ENCODE data around the gene M1AP. TPM values are rescaled to one million over a fixed set of nuclear protein-coding genes. Genes with fewer than 3 reads are reported as not detected.

Gene M1AP
- total and polyA plus RNA-seq, 9 of the 15 experiments (the other 6 are each of a cell fraction or from before 2014, with no cell fraction given) = 0.06 to 0.33 (median 0.11) TPM; not detected in 4

- H4K20me1 ChIP-seq (replicated peaks; ENCODE audit: control insufficient read depth, insufficient read depth, low read length) = no peaks in the 10 kb centered on the region
- no peak for FAIRE-seq
- DNase-seq (ENCODE audit: extremely low read depth in 1 of 4, low spot score in 3 of 4) = no peak
- WGBS (ENCODE audit: insufficient coverage, low coverage, missing lambda C conversion rate) = 0% methylated on average over 2 of the region's 2 CpGs
- intact Hi-C loops (cut with micrococcal nuclease) (no loop called here), in situ Hi-C loops (cut with MboI) (no loop called here)
- ATAC-seq = no peak
- ChIA-PET POLR2A (no interaction called here), CTCF (ENCODE audit: low intra/inter-chr PET ratio) (no interaction called here)
- H3K4me2 ChIP-seq (ENCODE audit: insufficient read depth, low read length) = no peak overlapping the region
- H3K27ac ChIP-seq (ENCODE audit: extremely low read depth, low read depth, low read length) = no peak overlapping the region
- no peaks in the 10 kb centered on the region for H3K36me3 ChIP-seq (ENCODE audit: control insufficient read depth, insufficient read depth, low read length)
- H3K4me1 ChIP-seq (replicated peaks in 1 of 2; ENCODE audit: control insufficient read depth in 2 of 2, insufficient read depth in 2 of 2, low read length in 2 of 2) = peaks cover 6 to 14% of the 10 kb centered on the region in 2 experiments
- no peaks in the 10 kb centered on the region for H3K9me3 ChIP-seq (replicated peaks; ENCODE audit: control insufficient read depth, insufficient read depth, low read depth, low read length)
- H3K27me3 ChIP-seq (ENCODE audit: control insufficient read depth in 2 of 2, insufficient read depth in 2 of 2, low read length in 2 of 2) = peaks cover 18 to 33% of the 10 kb centered on the region in 2 experiments; a peak in 4 of 5 replicates
- BruUV-seq (replicated peaks) = no TSS peak
- H2AFZ ChIP-seq (ENCODE audit: low read depth, low read length) = no peak overlapping the region
- H3K79me2 ChIP-seq (ENCODE audit: control insufficient read depth, insufficient read depth, low read length) = no peaks in the 10 kb centered on the region
- H3K9me1 ChIP-seq (ENCODE audit: control insufficient read depth, insufficient read depth, low read length) = no peaks in the 10 kb centered on the region
- no peak overlapping the region for H3K4me3 ChIP-seq
- no peak overlapping the region for H3K9ac ChIP-seq (ENCODE audit: insufficient read depth in 1 of 2, low read depth in 2 of 2, low read length in 2 of 2)
- no peak for TF ChIP-seq NCOA1 (IDR thresholded peaks at IDR 0.05; ENCODE audit: low read depth)
- TF ChIP-seq MXI1 (IDR thresholded peaks at IDR 0.05; ENCODE audit: low read depth, low read length) = no peak
- no peak for TF ChIP-seq BDP1 (IDR thresholded peaks at IDR 0.05; ENCODE audit: insufficient read depth, insufficient read length)
- no peak for TF ChIP-seq PTTG1 (tag; IDR thresholded peaks at IDR 0.05; ENCODE audit: low read depth)
- no peak for TF ChIP-seq ZNF398 (CRISPR knock-in tag; IDR thresholded peaks at IDR 0.05)
- TF ChIP-seq DMBX1 (CRISPR knock-in tag; IDR thresholded peaks at IDR 0.05; ENCODE audit: borderline replicate concordance) = no peak
- no peak for TF ChIP-seq ZSCAN29 (IDR thresholded peaks at IDR 0.05)
- TF ChIP-seq NUFIP1 (IDR thresholded peaks at IDR 0.05; ENCODE audit: partially characterized antibody) = no peak
- no peak for TF ChIP-seq GTF2B (IDR thresholded peaks at IDR 0.05; ENCODE audit: extremely low read depth, insufficient read length)
- no peak for TF ChIP-seq IRF9 (tag; IDR thresholded peaks at IDR 0.05)
- no peak for TF ChIP-seq ZNF511 (CRISPR knock-in tag; IDR thresholded peaks at IDR 0.05)
- no peak for TF ChIP-seq ZNF76 (CRISPR knock-in tag; IDR thresholded peaks at IDR 0.05; ENCODE audit: borderline replicate concordance)
- no peak for TF ChIP-seq ZNF668 (CRISPR knock-in tag; IDR thresholded peaks at IDR 0.05)
- no peak for TF ChIP-seq LEF1 (IDR thresholded peaks at IDR 0.05)
- no peak for TF ChIP-seq ZNF655 (CRISPR knock-in tag; IDR thresholded peaks at IDR 0.05)
- no peak for TF ChIP-seq TAL1 (IDR thresholded peaks at IDR 0.05)
- TF ChIP-seq ZBTB49 (CRISPR knock-in tag; IDR thresholded peaks at IDR 0.05; ENCODE audit: borderline replicate concordance) = no peak
These were observed 10.4 kb upstream of the M1AP start for GRCh38 chr2:74658516-74658915.
